ENCODE measurements around the gene ZNF765.
"Not testable (repeated sequence)": the region's sequence is repeated elsewhere in the genome, so short reads cannot be mapped to it uniquely, and the experiment has no call there.

Gene ZNF765

GRCh38 chr19:53394974-53395839 lies at the start of gene ZNF765:
TSS of gene ZNF765 (plus strand) at chr19:53395149. CDS start at chr19:53398016, 2,867 bp downstream.
- peak; percentile 81 for DNase-seq (ENCODE audit: low spot score)

GRCh38 chr19:53355739-53356138 lies 39.2 kb upstream of the ZNF765 start:
- DNase-seq (ENCODE audit: low spot score): no peak

GRCh38 chr19:53357821-53358581 lies 36.9 kb upstream of the ZNF765 start:
- DNase-seq (ENCODE audit: low spot score): no peak

DNA sequence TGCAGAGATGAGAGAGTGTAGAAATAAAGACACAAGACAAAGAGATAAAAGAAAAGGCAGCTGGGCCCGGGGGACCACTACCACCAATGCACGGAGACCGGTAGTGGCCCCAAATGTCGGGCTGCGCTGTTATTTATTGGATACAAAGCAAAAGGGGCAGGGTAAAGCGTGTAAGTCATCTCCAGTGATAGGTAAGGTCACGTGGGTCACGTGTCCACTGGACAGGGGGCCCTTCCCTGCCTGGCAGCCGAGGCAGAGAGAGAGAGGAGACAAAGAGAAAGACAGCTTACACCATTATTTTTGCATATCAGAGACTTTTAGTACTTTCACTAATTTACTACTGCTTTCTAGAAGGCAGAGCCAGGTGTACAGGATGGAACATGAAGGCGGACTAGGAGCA lies 34.9 kb upstream of the ZNF765 start:
- DNase-seq (ENCODE audit: low spot score): not testable (repeated sequence)

DNA sequence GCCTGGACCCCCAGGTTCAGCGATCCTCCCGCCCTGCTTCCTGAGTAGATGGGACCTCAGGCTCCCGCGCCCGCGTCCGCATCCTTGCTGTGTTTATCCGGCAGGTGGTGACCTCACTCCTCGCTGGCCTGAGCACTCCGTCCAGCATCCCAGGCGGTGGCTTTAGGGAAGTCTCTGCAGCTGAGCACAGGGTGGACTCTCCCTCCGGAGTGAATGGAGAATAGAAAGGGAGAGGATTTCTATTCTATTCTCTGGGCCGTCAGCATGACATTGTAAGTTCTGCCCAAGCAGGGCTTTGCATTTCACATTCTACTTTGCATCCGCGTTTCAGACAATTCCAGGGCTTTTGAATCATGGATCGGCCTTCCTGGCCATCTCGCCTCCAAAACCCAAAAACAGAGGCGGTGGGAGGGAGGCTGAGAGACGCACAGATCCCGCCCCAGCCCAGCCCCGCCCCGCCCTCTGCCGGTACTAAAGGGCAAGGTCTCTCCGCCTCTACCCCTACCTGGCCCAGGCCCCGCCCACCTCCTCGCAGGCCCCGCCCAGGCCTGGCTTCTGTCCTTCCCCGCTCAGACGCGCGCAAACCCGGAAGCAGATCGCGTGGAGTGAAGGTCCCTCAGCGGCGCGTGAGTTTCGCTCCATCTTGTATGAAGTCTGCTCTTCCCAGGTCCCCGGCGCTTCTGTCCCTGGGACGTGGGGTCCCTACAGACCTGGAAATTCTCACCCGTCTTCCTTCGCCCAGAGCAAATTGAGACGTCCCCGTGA lies 29.6 kb upstream of the ZNF765 start, which contains the start of gene ZNF525:
ZNF525 (plus strand) TSS at position 572 of the 765 bp plus-strand sequence. CDS start 6,577 bp downstream, outside the sequence.
- DNase-seq (ENCODE audit: low spot score): peak; percentile 63

GRCh38 chr19:53365899-53366493 lies 29.0 kb upstream of the ZNF765 start:
- DNase-seq (ENCODE audit: low spot score): no peak

DNA sequence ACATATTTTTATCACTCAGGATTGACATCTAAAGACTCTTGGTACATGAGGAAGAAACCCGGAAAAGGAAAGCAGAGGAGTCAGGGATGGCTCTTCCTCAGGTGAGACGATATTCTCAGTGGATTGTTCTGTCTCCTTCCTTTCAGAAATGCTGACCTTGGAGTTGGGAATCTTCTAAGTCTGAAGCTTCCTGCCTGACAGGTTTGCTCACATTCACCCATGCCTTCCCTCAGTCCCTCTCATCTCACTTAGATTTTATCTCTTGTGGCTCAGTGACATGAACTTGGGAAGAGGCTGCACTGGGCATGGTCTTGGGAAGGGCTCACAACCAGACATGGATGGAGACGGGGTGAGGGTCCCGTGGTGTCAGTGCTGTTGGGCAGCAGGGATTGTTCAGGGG lies 22.8 kb upstream of the ZNF765 start:
- no peak for DNase-seq (ENCODE audit: low spot score)

DNA sequence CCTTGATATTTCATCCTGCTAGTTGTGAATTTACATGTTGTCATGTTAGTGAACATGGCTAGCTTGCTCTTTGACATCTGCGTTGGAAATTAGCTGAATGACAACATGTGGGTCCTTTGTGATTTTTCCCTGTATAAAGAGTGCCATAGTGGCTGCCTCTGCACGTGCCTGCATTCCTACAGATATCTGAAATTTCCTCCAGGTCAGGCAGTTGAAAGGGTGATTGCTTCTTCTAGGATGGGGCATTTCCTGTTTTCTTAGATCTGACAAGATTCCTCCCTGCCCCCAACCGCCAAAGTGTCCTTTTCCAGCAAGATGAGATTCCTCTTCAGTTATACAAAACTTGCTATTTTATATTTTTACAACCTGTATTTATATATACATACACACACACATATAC lies 20.7 kb upstream of the ZNF765 start:
- DNase-seq (ENCODE audit: low spot score): no peak

DNA sequence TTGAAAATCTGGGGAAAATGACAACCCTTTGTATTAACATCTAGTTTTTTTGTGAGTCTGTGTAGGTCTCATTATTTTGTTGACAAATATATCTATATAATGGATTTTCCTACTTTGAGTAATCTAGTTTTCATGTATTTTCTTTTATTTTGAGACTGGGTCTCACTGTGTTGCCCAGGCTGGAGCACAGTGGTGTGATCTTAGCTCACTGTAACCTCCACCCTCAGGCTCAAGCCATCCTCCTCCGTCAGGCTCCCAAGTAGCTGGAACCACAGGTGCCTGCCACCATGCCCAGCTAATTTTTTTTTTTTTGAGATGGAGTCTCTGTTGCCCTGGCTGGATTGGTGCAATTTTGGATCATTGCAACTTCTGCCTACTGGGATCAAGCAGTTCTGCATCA lies 20.2 kb upstream of the ZNF765 start:
- DNase-seq (ENCODE audit: low spot score): no peak

GRCh38 chr19:53381376-53381775 lies 13.6 kb upstream of the ZNF765 start:
- no peak for DNase-seq (ENCODE audit: low spot score)

DNA sequence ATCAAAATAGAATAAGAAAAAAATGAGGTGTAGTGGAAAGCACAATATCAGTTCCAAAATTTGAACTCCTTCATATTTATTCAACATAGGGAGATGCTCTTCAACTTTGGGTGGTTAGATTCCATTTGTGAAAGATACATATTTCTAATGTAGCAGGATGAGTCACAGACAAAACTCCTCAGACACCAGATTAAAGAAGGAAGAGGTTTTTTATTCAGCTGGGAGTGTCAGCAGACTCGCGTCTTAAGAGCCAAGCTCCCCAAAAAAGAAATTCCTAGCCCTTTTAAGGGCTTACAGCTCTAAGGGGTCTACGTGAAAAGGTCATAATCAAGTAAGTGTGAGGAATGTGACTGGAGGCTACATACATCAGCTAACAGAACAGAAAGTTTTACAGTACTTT lies 6.8 kb upstream of the ZNF765 start:
- DNase-seq (ENCODE audit: low spot score): no peak

DNA sequence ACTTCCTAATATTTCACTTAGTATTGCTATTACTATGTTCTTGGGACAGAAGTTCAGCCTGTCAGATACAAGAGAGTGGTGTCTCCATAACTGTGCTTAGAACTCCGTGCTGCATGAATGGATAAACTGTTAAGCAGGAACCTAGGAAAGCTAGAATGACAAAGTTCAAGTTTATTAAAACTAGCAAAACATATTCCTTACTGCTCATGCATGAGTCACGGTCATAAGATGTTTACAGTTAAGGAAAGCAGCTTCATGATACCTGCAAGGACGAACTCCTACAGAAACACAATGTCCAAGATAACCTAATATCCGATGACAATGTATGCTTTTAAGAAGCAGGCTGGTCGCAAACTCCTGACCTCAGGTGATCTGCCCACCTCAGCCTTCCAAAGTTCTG lies 6.0 kb upstream of the ZNF765 start:
- DNase-seq (ENCODE audit: low spot score): no peak

DNA sequence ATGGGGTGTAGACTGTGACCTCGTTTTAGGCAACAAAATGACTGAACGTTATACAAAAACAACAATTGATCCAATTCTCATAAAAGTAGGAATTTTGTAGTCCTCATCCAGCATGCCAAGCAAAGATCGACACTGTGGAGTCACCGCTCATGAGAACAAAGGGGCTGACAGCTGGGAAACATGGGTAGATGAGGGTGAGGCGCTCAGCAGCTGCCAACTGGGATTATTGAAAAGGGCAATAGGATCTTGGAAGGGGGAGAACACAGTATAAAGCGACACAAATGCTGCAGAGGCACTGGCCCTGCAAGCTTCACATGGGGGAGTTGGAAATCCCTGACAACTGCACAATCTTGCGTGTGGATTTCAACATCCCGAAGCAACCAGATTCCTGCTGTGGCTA lies 5.4 kb upstream of the ZNF765 start:
- no peak for DNase-seq (ENCODE audit: low spot score)

DNA sequence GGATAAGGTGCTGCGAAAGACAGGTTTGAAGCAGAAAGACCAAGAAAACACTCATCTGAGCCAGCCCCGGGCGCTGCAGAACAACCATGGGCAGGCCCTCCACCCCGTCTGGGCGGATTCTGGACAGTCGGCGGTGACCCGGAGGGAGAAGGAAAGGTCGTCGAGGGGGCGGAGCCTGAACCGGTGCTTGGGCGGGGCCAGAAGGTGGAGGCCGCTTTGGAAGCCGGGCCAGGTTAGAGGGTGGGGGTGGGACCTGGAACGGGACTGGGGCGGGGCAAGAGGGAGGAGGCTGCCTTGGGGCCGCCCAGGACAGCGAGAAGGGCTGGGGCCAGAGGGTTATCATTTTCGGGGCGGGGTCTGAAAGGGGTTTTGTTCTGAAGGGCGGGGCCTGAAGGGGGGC lies 5.0 kb upstream of the ZNF765 start:
- no peak for DNase-seq (ENCODE audit: low spot score)

GRCh38 chr19:53394522-53394973 lies 401 bp upstream of the ZNF765 start:
- DNase-seq (ENCODE audit: low spot score): no peak

- not testable (repeated sequence) for DNase-seq (ENCODE audit: low spot score)
Measured at GRCh38 chr19:53395840-53396524, 1.0 kb downstream of the ZNF765 start.

- DNase-seq (ENCODE audit: low spot score): no peak
Measured at GRCh38 chr19:53396525-53396868, 1.5 kb downstream of the ZNF765 start.

DNA sequence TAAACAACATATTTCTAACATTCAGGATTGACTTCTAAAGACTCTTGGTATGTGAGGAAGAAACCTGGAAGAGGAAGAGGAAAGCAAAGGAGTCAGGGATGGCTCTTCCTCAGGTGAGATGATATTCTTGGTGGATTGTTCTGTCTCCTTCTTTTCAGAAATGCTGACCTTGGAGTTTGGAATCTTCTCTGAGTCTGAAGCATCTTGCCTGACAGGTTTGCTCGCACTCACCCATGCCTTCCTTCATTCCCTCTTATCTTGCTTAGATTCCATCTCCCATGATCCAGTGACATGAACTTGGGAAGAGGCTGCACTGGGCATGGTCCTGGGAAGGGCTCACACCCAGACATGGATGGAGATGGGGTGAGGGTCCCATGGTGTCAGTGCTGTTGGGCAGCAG lies 3.0 kb downstream of the ZNF765 start:
- not testable (repeated sequence) for DNase-seq (ENCODE audit: low spot score)

- DNase-seq (ENCODE audit: low spot score): no peak
Measured at GRCh38 chr19:53409505-53410204, 14.7 kb downstream of the ZNF765 start.

- not testable (repeated sequence) for DNase-seq (ENCODE audit: low spot score)
Measured at GRCh38 chr19:53420520-53421315, 25.8 kb downstream of the ZNF765 start.

Data from hematopoietic multipotent progenitor cell treated with erythropoietin and hydrocortisone succinate and interleukin-3 and kit ligand, for 17 days (in vitro differentiated cells).